Epithelial cell of esophagus (primary cell): ENCODE data around the gene ADAM8.

ENCODE experiments used
- DNase-seq: peaks from one replicate; pipeline ENCODE4 v3.0.0; 2010; ENCODE audit warnings: low read depth
- H3K4me3 ChIP-seq: 2 replicates; pipeline ENCODE4 v1.5.1; 2011; ENCODE audit warnings: mild to moderate bottlenecking, low read length, control low read depth
- CTCF ChIP-seq: IDR thresholded peaks from 2 replicates; pipeline ENCODE4 v1.5.1; 2011; ENCODE audit warnings: low read depth, mild to moderate bottlenecking, low read length, control low read depth, inconsistent platforms; ENCODE audit not compliant: insufficient read depth; ENCODE audit errors: missing control alignments

Gene ADAM8

GRCh38 chr10:133318494-133319127 lies 41.9 kb upstream of the ADAM8 start:
- peak; percentile 54 for DNase-seq
- H3K4me3 ChIP-seq, result peak overlapping the region; percentile 35
- TF ChIP-seq CTCF, result peak; percentile 73

GRCh38 chr10:133316732-133317131 lies 40.1 kb upstream of the ADAM8 start:
- DNase-seq, result no peak

GRCh38 chr10:133316266-133316665 lies 39.6 kb upstream of the ADAM8 start:
- H3K4me3 ChIP-seq, result no peak overlapping the region
- TF ChIP-seq CTCF, result no peak
- DNase-seq, result no peak

More at GRCh38 chr10:133316732-133317131, 40.1 kb upstream of the ADAM8 start:
- no peak for TF ChIP-seq CTCF
- no peak overlapping the region for H3K4me3 ChIP-seq

- H3K4me3 ChIP-seq, result no peak overlapping the region
- no peak for DNase-seq
- TF ChIP-seq CTCF, result no peak
Observed at GRCh38 chr10:133315847-133316246, 39.2 kb upstream of the ADAM8 start.

GRCh38 chr10:133314911-133315310 lies 38.2 kb upstream of the ADAM8 start:
- no peak for TF ChIP-seq CTCF
- no peak for DNase-seq
- no peak overlapping the region for H3K4me3 ChIP-seq

- H3K4me3 ChIP-seq, result no peak overlapping the region
- no peak for DNase-seq
- TF ChIP-seq CTCF, result no peak
Observed at GRCh38 chr10:133313192-133313591, 36.5 kb upstream of the ADAM8 start.

- DNase-seq, result no peak
- TF ChIP-seq CTCF, result no peak
- H3K4me3 ChIP-seq, result no peak overlapping the region
Observed at GRCh38 chr10:133312769-133313145, 36.1 kb upstream of the ADAM8 start.
